ENCODE results near the gene TPCN2. TPM values are rescaled to one million over a fixed set of nuclear protein-coding genes. Genes with fewer than 3 reads are reported as not detected.

The TPCN2 gene
- total RNA-seq, 1 experiment from 2014 or later: 28.9 TPM

- POLR2A ChIA-PET (ENCODE audit: low non-redundant PET): interaction anchor here (0.6 to 1.0 kb wide), 4 partner anchors 105 to 542 kb away, joined by 3 to 5 read pairs (median 3); no protein-coding TSS in a partner anchor
- Histone ChIP-seq H3K9me3 (ENCODE audit: low read depth, low read length, poor library complexity, severe bottlenecking) (no peaks in the 10 kb centered on the region), H3K36me3 (ENCODE audit: insufficient read depth, low read length, poor library complexity, severe bottlenecking) (no peaks in the 10 kb centered on the region), H3K27ac (ENCODE audit: low read depth, low read length, poor library complexity, severe bottlenecking) (peak overlapping the region; percentile 72), H3K27me3 (replicated peaks; ENCODE audit: insufficient read depth, low read depth, low read length, poor library complexity) (no peaks in the 10 kb centered on the region), H3K4me3 (ENCODE audit: low read depth, low read length, poor library complexity, severe bottlenecking) (no peak overlapping the region), H3K4me1 (ENCODE audit: insufficient read depth, low read length, poor library complexity, severe bottlenecking) (peaks cover 28% of the 10 kb centered on the region)
- TF ChIP-seq, protein P1, sequence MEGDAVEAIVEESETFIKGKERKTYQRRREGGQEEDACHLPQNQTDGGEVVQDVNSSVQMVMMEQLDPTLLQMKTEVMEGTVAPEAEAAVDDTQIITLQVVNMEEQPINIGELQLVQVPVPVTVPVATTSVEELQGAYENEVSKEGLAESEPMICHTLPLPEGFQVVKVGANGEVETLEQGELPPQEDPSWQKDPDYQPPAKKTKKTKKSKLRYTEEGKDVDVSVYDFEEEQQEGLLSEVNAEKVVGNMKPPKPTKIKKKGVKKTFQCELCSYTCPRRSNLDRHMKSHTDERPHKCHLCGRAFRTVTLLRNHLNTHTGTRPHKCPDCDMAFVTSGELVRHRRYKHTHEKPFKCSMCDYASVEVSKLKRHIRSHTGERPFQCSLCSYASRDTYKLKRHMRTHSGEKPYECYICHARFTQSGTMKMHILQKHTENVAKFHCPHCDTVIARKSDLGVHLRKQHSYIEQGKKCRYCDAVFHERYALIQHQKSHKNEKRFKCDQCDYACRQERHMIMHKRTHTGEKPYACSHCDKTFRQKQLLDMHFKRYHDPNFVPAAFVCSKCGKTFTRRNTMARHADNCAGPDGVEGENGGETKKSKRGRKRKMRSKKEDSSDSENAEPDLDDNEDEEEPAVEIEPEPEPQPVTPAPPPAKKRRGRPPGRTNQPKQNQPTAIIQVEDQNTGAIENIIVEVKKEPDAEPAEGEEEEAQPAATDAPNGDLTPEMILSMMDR (conservative IDR thresholded peaks at IDR 0.05; ENCODE audit: low read depth, low read length): peak; percentile 100
- TF ChIP-seq EZH2 (IDR thresholded peaks at IDR 0.05; ENCODE audit: borderline replicate concordance, low read depth, low read length, poor library complexity, severe bottlenecking): no peak
- intact Hi-C loops (cut with micrococcal nuclease; ENCODE audit: unreplicated experiment): loop anchor here (1.0 to 10.0 kb wide), 7 partner anchors 196 to 583 kb away; no protein-coding TSS in a partner anchor
- CTCF ChIA-PET: interaction anchor here (0.6 to 2.2 kb wide), 15 partner anchors 30 to 611 kb away, joined by 3 to 27 read pairs (median 4); partner anchors contain the start of genes LTO1 and MYEOV
- DNase-seq (ENCODE audit: low spot score): peak; percentile 98
- BruUV-seq (replicated peaks): no TSS peak
These were observed 52.5 kb downstream of the TPCN2 start for GRCh38 chr11:69101115-69101791.

DNA sequence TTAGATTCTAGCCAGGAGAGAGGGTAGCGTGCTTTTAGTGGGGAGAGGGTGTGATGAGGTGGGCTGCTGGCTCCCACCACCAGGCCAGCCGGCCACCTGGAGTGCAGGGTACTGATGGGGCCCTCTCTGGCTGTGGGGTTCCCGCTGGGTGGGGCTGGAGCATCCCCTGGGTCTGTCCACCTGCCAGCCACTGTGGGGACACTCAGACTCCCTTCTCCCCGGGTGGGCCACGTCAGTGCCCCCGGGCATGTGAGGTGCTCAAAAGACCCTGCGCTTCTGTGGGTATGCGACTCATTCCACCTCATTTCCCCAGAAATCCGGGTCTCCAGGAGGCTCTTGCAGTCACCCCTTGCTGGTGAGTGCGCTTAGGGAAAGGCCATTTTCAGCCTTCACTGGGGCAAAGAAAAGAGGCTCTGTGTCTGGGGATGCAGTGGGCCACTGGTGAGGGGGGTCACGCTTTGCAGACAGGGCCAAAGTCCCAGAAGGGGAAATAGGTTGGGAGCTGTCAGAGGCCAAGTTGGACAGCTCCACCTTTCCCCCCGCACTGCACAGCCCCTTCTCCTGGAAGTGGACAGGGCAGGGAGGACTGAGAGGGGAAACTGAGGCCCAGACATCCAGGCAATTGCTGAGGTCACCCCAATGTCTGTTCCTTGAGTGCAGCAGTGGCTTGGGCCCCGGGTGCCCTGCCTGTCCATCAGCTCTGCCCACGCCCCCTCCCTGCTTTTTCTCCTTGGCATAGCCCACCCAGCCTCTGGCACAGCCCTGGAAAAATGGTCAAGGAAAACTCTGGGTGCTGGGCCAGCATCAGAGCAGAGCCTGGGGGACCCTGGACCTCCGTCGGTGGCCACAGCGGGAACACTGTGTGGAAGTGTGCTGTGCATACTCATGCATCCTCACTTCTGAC, 53.3 kb downstream of the TPCN2 start:
- BruUV-seq (replicated peaks): no TSS peak
- no peaks in the 10 kb centered on the region for H3K9me3 ChIP-seq (ENCODE audit: low read depth, low read length, poor library complexity, severe bottlenecking)

More for the DNA sequence above, 53.3 kb downstream of the TPCN2 start:
- Histone ChIP-seq H3K27ac (ENCODE audit: low read depth, low read length, poor library complexity, severe bottlenecking) (peak overlapping the region; percentile 72), H3K4me1 (ENCODE audit: insufficient read depth, low read length, poor library complexity, severe bottlenecking) (peaks cover 28% of the 10 kb centered on the region), H3K27me3 (replicated peaks; ENCODE audit: insufficient read depth, low read depth, low read length, poor library complexity) (no peaks in the 10 kb centered on the region), H3K4me3 (ENCODE audit: low read depth, low read length, poor library complexity, severe bottlenecking) (no peak overlapping the region), H3K36me3 (ENCODE audit: insufficient read depth, low read length, poor library complexity, severe bottlenecking) (no peaks in the 10 kb centered on the region)
- intact Hi-C loops (cut with micrococcal nuclease; ENCODE audit: unreplicated experiment): loop anchor here (1.0 to 10.0 kb wide), 8 partner anchors 105 to 582 kb away; no protein-coding TSS in a partner anchor
- ChIA-PET CTCF (interaction anchor here (0.6 to 2.2 kb wide), 15 partner anchors 29 to 610 kb away, joined by 3 to 27 read pairs (median 4); partner anchors contain the start of genes LTO1 and MYEOV), POLR2A (ENCODE audit: low non-redundant PET) (interaction anchor here (0.6 to 1.0 kb wide), 4 partner anchors 104 to 541 kb away, joined by 3 to 5 read pairs (median 3); no protein-coding TSS in a partner anchor)
- no peak for DNase-seq (ENCODE audit: low spot score)
- TF ChIP-seq, protein P1 (conservative IDR thresholded peaks at IDR 0.05; ENCODE audit: low read depth, low read length): no peak
- TF ChIP-seq EZH2 (IDR thresholded peaks at IDR 0.05; ENCODE audit: borderline replicate concordance, low read depth, low read length, poor library complexity, severe bottlenecking): no peak

Data from A673 (cell line).